Esophagus (tissue), 2 donors: ENCODE measurements around the gene DMD. TPM values are rescaled to one million over a fixed set of nuclear protein-coding genes. Genes with fewer than 3 reads are reported as not detected.

Experiments used
- H3K27ac ChIP-seq, 2 donors: one replicate each; pipeline ENCODE4 v1.5.1; 2013; ENCODE audit warnings: low read depth in 2 of 2, mild to moderate bottlenecking in 2 of 2, inconsistent platforms in 1 of 2, low read length in 1 of 2, moderate library complexity in 1 of 2
- H3K27me3 ChIP-seq, 2 donors: one replicate each; pipeline ENCODE4 v1.6.1; 2013; ENCODE audit warnings: low read length in 2 of 2, control low read depth in 1 of 2, mild to moderate bottlenecking in 1 of 2; ENCODE audit not compliant: insufficient read depth in 2 of 2, control insufficient read depth in 1 of 2
- H3K36me3 ChIP-seq, 2 donors: one replicate each; pipeline ENCODE4 v1.6.1; 2013; ENCODE audit warnings: low read length in 1 of 2; ENCODE audit not compliant: control insufficient read depth in 2 of 2, insufficient read depth in 2 of 2
- H3K4me1 ChIP-seq, 2 donors: one replicate each; pipeline ENCODE4 v1.6.1; 2013; ENCODE audit warnings: low read length in 1 of 2; ENCODE audit not compliant: control insufficient read depth in 2 of 2, insufficient read depth in 2 of 2
- H3K4me3 ChIP-seq, 2 donors: one replicate each; pipeline ENCODE4 v1.5.1; 2013; ENCODE audit warnings: low read length in 2 of 2, mild to moderate bottlenecking in 2 of 2, low read depth in 1 of 2, moderate library complexity in 1 of 2
- H3K9me3 ChIP-seq, 2 donors: one replicate each; pipeline ENCODE4 v1.6.1; 2013; ENCODE audit warnings: mild to moderate bottlenecking in 2 of 2, low read depth in 1 of 2, low read length in 1 of 2, moderate library complexity in 1 of 2; ENCODE audit not compliant: control insufficient read depth in 2 of 2, insufficient read depth in 1 of 2
- WGBS, 2 donors: extraction: QIAGEN DNeasy Blood & Tissue Kit; methylation state at CpG; one replicate each; pipeline ENCODE4 v1.1.7; 2013; 5-methylcytosine and 5-hydroxymethylcytosine counted together
- polyA plus RNA-seq, 2 donors: library from polyadenylated mRNA; stranded (reverse); fragments of 200-250 nt; gene quantifications; one replicate each; pipeline ENCODE4 v1.2.3, GENCODE V29; 2013
- donor health status: healthy with polysubstance abuse.
- donor health status: Bipolar disorder and iron deficiency.

The DMD gene
- polyA plus RNA-seq, 2 donors, result 2.4 to 3.6 TPM

DNA sequence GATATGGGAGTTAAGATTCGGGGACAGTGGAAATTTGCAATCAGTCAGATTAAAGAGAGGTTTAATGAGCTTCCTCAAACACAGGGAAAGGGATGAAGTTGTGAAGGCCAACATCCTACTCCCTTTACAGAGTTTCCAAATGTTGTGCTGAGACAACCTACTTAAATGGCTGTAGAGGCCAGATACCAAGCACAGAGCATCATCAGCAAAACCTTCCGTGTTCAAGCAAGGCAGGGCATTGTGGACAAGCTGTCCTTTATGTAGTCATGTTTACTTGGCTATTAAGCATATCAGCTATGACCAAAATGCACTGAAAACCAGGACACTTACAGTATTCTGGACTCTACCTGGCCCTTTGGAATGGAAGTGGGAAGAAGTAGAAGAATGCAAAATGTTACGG, 197.3 kb downstream of the DMD start:
- H3K9me3 ChIP-seq, result no peaks in the 10 kb centered on the region
- H3K36me3 ChIP-seq, result no peaks in the 10 kb centered on the region
- H3K4me3 ChIP-seq, result no peak overlapping the region
- no peaks in the 10 kb centered on the region for H3K27me3 ChIP-seq
- no peaks in the 10 kb centered on the region for H3K4me1 ChIP-seq
- WGBS, 2 donors, result 84 to 86% methylated on average over 3 of the region's 3 CpGs
- no peak overlapping the region for H3K27ac ChIP-seq

DNA sequence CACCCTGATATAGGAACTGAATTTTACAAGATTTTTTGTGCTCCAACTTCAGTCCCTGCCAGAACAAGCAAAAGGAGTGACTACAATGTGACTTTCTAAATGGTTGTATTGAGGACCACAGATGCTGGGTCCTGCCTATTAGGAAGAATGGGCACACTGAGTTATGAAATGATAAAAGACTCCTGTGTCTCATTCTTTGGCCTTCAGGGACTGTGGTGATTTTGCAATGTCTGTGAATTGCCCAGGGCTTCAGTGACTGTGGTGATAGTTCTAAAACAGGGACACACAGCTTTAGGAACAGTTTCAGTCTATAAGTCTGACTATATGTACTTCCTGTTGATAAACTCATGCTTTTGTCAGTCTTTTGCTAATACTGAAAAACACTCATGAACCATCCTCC, 210.2 kb downstream of the DMD start:
- Histone ChIP-seq H3K27me3 (no peaks in the 10 kb centered on the region), H3K36me3 (no peaks in the 10 kb centered on the region), H3K4me1 (no peaks in the 10 kb centered on the region), H3K4me3 (no peak overlapping the region), H3K27ac (no peak overlapping the region), H3K9me3 (no peaks in the 10 kb centered on the region)

DNA sequence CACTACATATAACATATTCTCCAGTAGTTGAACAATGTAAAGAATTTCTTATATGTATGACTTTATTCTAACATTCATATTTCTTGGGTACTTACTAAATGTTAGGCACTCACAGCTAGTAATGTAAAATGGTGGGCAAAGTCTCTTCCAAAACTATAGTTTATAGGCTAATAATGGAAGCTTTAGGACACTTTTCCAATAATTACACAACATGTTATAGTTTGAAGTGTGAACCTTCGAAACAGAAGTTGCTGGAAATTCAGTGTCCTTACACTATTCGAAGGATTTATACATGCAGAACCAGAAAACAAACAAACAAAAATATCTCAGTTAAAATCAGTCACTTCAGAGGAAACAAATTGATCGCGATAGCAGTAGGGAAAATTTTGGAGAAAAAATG, 212.6 kb downstream of the DMD start:
- no peaks in the 10 kb centered on the region for H3K9me3 ChIP-seq
- no peak overlapping the region for H3K27ac ChIP-seq
- 91% methylated on average over 4 of the region's 4 CpGs for WGBS, 2 donors
- H3K27me3 ChIP-seq, result no peaks in the 10 kb centered on the region
- no peak overlapping the region for H3K4me3 ChIP-seq
- no peaks in the 10 kb centered on the region for H3K36me3 ChIP-seq
- no peaks in the 10 kb centered on the region for H3K4me1 ChIP-seq

DNA sequence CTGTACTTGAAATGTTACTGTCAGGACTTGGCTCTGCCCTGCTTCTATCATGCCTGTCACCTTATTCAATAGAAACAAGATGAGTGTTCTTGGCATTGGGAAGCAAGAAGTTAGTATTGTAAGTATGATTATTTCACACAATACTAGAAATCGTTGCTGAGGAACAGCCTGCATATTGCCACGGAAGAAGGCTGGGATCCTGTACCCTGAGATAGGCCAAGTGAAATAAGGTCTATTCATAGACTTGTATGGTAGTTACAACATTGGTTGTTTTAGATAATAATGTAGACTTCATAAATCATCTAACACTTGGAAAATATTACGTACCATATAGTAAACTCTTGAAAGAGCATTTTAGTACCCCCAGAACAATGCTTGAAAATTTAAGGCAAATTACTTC, 215.9 kb downstream of the DMD start:
- H3K9me3 ChIP-seq, result no peaks in the 10 kb centered on the region
- no peaks in the 10 kb centered on the region for H3K27me3 ChIP-seq
- H3K36me3 ChIP-seq, result no peaks in the 10 kb centered on the region
- no peak overlapping the region for H3K27ac ChIP-seq
- H3K4me1 ChIP-seq, result no peaks in the 10 kb centered on the region
- H3K4me3 ChIP-seq, result no peak overlapping the region
- WGBS, 2 donors, result 63 to 74% methylated on average over 3 of the region's 3 CpGs

DNA sequence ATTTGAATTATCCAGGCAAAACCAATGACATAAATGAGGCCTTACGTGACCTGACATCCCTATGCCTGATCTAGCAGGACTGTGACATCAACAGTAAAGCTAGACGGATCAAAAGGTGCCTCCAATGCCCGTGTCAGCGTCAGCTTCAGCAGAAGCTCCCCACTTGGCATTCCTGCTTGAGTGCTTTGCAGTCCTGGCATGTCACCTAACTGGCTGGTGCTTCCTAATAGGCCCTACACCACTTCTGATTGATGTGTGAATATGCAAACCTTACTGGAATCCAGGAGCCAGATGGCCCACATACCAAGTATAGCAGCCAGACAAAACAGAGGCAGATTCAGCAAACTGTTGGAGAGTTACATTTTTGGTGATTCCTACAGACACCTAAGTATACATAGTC, 224.2 kb downstream of the DMD start:
- Histone ChIP-seq H3K27me3 (no peaks in the 10 kb centered on the region), H3K4me3 (no peak overlapping the region), H3K27ac (no peak overlapping the region), H3K4me1 (no peaks in the 10 kb centered on the region), H3K9me3 (no peaks in the 10 kb centered on the region), H3K36me3 (no peaks in the 10 kb centered on the region)
- WGBS, 2 donors, result 24 to 33% methylated on average over 4 of the region's 4 CpGs

DNA sequence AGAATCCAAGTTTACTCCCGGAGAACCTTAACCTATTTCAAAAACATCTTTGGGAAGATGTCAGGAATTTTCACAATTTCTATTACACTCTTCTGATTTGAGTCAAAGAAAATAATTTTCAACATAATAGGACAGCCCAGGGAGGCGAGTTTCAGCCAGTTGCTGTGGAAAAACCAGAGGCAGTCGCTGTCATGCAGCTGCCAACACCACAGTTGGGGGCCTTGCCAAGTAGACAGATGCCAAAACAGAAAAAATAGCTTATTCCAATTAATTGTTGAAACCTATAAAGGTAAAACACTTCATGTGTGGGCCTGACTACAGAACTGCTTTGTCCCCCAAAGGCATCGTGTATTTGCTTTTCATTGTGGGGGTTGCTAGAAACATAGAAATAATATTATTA, 225.8 kb downstream of the DMD start:
- Histone ChIP-seq H3K4me1 (no peaks in the 10 kb centered on the region), H3K27me3 (no peaks in the 10 kb centered on the region), H3K36me3 (no peaks in the 10 kb centered on the region), H3K9me3 (no peaks in the 10 kb centered on the region), H3K27ac (no peak overlapping the region), H3K4me3 (no peak overlapping the region)
- 33 to 50% methylated on average over 4 of the region's 4 CpGs for WGBS, 2 donors

DNA sequence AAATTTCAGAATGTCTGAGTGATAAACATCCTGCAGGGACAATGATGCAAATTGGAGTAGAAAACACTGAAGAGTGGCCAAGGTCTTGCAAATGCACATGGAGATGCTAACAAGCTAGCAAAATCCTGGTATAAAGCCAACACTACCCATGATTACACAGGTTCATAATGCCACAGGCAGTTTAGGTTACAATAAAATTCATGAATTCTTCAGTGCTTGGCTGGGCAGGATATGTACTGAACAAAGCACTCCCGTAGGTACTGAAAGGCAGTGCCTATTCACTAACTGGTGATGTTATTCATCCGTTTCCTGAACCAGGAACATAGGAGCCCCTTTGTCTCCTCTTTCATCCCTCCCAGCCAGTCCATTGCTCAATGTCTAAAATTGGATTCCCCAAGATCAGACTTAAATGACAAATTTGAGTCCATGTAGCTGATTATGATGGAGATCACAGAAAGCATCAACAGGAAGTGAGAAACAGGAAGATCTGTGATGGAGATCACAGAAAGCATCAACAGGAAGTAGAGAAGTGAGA, 244.5 kb downstream of the DMD start:
- 40 to 68% methylated on average over 2 of the region's 2 CpGs for WGBS, 2 donors
- Histone ChIP-seq H3K9me3 (no peaks in the 10 kb centered on the region), H3K4me3 (no peak overlapping the region), H3K27me3 (no peaks in the 10 kb centered on the region), H3K4me1 (no peaks in the 10 kb centered on the region), H3K36me3 (no peaks in the 10 kb centered on the region), H3K27ac (no peak overlapping the region)

DNA sequence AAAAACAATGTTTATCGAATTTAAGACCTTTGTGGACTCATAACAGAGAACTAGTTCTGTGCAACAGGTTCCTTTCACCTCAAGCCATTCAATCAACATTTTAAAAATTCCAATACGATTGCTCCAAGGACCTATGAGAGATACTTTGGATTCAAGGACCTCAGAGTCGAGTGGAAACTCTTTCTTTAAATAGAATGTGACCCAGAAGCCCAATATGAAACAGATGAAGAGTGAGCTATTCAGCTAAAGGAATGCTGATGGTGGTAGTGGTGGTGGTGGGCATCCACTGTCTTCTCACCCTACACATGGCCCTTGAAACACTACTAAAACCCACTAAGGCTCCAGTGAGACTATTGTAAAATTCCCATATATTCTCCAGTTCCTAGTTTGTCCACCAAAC, 257.2 kb downstream of the DMD start:
- 43 to 69% methylated on average over 3 of the region's 3 CpGs for WGBS, 2 donors

DNA sequence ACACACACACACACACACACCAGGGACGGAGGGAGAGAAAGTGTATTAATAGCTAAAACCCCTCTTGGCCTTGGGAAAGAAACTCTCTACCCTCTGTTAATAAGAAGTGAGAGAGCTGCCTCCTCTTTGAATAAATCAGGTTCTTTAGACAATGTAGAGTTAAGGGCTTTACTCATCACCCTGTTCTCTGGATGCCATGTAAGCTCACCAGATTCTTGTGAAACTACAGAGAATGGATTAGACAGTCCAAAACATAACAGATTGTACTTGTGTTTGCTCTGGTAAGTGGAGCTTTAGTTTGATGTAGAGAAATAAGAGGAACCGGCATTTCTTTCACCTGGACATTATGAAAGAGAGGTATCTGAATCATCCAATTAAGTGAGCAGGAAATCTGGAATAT, 263.2 kb downstream of the DMD start:
- H3K4me3 ChIP-seq, result no peak overlapping the region
- no peaks in the 10 kb centered on the region for H3K9me3 ChIP-seq
- no peaks in the 10 kb centered on the region for H3K4me1 ChIP-seq
- H3K36me3 ChIP-seq, result no peaks in the 10 kb centered on the region
- 69 to 80% methylated on average over 2 of the region's 2 CpGs for WGBS, 2 donors
- H3K27me3 ChIP-seq, result no peaks in the 10 kb centered on the region
- H3K27ac ChIP-seq, result no peak overlapping the region

More for the DNA sequence above, 257.2 kb downstream of the DMD start:
- Histone ChIP-seq H3K4me3 (no peak overlapping the region), H3K9me3 (no peaks in the 10 kb centered on the region), H3K27me3 (no peaks in the 10 kb centered on the region), H3K4me1 (no peaks in the 10 kb centered on the region), H3K27ac (no peak overlapping the region), H3K36me3 (no peaks in the 10 kb centered on the region)

DNA sequence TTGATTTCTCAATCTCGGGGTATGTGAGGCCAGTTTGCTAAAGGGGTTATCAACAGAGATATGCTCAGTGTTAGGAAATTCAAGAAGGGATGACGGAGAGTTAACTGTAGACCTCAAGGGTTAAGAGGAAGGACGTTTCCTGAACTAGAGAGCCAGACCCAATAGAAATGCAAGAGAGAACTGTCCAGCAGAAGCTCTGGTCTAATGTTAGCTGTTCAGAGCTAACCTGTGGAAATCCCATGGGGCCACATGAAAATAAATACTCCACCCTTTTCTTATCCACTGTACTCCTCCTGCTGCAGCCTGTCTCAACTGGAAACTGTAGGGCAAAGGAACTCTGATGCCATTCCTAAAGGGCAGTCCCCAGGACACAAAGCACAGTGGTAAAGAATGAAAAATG, 274.3 kb downstream of the DMD start:
- Histone ChIP-seq H3K4me1 (no peaks in the 10 kb centered on the region), H3K9me3 (no peaks in the 10 kb centered on the region), H3K27me3 (no peaks in the 10 kb centered on the region), H3K4me3 (no peak overlapping the region), H3K27ac (no peak overlapping the region), H3K36me3 (no peaks in the 10 kb centered on the region)
- 46 to 49% methylated on average over 3 of the region's 3 CpGs for WGBS, 2 donors
